ENCODE measurements around the gene PI16. TPM values are rescaled to one million over a fixed set of nuclear protein-coding genes. Genes with fewer than 3 reads are reported as not detected.
A peak's percentile ranks its signal among the peaks of the same experiment; 100 is the strongest.
"Not testable (repeated sequence)": the region's sequence is repeated elsewhere in the genome, so short reads cannot be mapped to it uniquely, and the experiment has no call there.

Gene PI16
- total RNA-seq, 1 experiment from 2014 or later, result not detected

DNA sequence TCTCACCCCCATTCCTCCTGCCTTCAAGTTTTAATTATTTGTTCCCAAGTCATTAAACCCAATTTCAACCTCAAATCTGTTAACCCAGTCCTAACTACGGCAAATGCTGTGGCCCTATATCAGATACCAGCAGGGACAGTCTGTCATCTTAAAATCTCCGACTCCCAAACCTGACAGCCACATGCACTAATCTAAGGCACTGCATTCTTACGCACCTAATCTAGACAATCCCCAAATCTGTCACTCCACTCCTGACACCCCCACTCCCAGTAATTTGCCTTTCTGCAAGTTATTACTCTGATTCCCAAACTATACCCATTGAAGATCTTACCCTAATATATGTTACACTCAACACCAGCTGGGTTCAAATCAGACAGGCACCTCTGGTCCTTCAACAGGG lies 29.0 kb downstream of the PI16 start:
- H3K4me3 ChIP-seq, result no peak overlapping the region
- no peak for DNase-seq
- no peak overlapping the region for H3K27ac ChIP-seq
- H3K36me3 ChIP-seq, result no peaks in the 10 kb centered on the region
- no peaks in the 10 kb centered on the region for H3K9me3 ChIP-seq (replicated peaks)
- H3K4me1 ChIP-seq, result peaks cover 5% of the 10 kb centered on the region; the same call in 1 of the 2 replicates
- H3K27me3 ChIP-seq, result no peaks in the 10 kb centered on the region

GRCh38 chr6:36984581-36985416 lies 30.3 kb downstream of the PI16 start:
- DNase-seq, result peak; percentile 51 to 53
- H3K27ac ChIP-seq, result peak overlapping the region; percentile 91
- peaks cover 5% of the 10 kb centered on the region; the same call in 1 of the 2 replicates for H3K4me1 ChIP-seq
- no peaks in the 10 kb centered on the region for H3K36me3 ChIP-seq
- no peaks in the 10 kb centered on the region for H3K9me3 ChIP-seq (replicated peaks)
- H3K4me3 ChIP-seq, result peak overlapping the region; percentile 100
- H3K27me3 ChIP-seq, result no peaks in the 10 kb centered on the region

- Histone ChIP-seq H3K36me3 (no peaks in the 10 kb centered on the region), H3K4me1 (peaks cover 5% of the 10 kb centered on the region; the same call in 1 of the 2 replicates), H3K27ac (peak overlapping the region; percentile 91), H3K4me3 (peak overlapping the region; percentile 100), H3K9me3 (replicated peaks) (no peaks in the 10 kb centered on the region), H3K27me3 (no peaks in the 10 kb centered on the region)
- peak in 1 of 2 experiments; percentile 27 for DNase-seq
Observed at GRCh38 chr6:36985417-36985807, 30.9 kb downstream of the PI16 start.

DNA sequence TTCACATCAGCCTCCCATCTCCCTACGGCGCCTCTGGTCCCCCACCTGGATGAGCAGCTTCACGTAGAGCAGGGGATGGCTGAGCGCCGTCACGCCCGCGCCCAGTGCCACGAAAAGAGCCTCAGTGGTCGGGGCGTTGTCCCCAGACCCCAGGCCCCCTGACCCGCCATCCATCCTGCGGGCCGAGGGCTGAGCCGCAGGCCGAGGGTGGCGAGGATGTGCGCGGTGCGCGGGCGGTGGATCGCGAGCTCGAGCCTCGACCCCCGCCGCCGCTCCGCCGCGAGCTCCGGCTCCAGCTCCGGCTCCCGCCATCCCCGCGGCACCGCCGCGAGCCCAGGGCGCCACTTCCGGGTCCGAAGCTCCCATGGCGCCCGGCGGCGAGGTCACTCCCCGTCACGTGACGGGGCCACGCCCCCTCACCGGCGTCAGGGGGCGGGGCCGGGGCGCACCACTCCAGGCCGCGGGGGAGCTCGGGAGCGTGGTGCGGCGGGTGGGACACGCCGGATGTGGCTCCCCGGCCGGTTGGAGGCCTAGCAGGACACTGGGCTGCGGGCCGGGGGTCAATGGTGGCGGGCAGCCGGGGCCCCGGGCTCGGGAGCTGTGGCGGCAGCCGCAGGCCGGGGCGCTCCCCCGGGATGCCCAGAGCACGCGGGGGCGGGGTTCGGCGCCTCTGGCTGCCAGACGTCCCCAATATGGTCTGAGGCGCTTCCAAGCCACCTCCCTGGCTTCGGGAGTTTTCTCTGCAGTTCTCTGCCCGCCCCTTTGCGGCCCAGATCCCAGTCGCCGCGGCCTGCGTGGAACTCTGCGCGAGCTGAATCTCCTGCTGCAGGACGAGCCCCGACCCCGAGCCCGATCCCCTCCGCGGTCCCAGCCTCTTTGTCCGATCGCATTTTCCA lies 31.5 kb downstream of the PI16 start, which contains the start of gene MTCH1:
MTCH1 (minus strand) TSS at position 389 of the 896 bp plus-strand sequence; CDS start at position 366, 23 bp downstream.
- peak; percentile 84 to 90 for DNase-seq
- Histone ChIP-seq H3K27ac (peak within 1 kb of the TSS; percentile 91), H3K27me3 (no peaks in the 10 kb centered on the region)

DNA sequence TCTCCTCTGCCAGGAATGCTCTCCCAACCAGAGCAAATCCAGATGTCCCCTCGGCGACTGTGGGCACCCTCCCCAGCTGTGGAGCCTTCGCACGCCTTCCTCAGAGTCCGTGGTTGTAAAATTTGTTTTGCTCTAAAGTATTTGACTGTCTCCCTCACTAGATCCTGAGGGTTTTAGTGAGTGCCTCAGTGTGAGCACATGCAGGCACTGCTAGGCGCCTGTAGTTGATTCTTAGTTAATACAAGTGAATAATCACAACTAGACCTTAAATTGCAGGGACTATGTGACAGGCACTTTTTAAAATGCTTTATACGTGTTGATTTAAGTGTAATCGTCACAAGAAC lies 32.1 kb downstream of the PI16 start:
- H3K27ac ChIP-seq, result peak overlapping the region; percentile 91
- no peaks in the 10 kb centered on the region for H3K9me3 ChIP-seq (replicated peaks)
- no peak for DNase-seq
- peaks cover 5% of the 10 kb centered on the region; the same call in 1 of the 2 replicates for H3K4me1 ChIP-seq
- no peaks in the 10 kb centered on the region for H3K27me3 ChIP-seq
- peak overlapping the region; percentile 100 for H3K4me3 ChIP-seq
- no peaks in the 10 kb centered on the region for H3K36me3 ChIP-seq

More for the DNA sequence above, 31.5 kb downstream of the PI16 start, which contains the start of gene MTCH1:
- Histone ChIP-seq H3K9me3 (replicated peaks) (no peaks in the 10 kb centered on the region), H3K4me3 (peak within 1 kb of the TSS; percentile 100), H3K4me1 (peaks cover 5% of the 10 kb centered on the region; the same call in 1 of the 2 replicates), H3K36me3 (no peaks in the 10 kb centered on the region)

DNA sequence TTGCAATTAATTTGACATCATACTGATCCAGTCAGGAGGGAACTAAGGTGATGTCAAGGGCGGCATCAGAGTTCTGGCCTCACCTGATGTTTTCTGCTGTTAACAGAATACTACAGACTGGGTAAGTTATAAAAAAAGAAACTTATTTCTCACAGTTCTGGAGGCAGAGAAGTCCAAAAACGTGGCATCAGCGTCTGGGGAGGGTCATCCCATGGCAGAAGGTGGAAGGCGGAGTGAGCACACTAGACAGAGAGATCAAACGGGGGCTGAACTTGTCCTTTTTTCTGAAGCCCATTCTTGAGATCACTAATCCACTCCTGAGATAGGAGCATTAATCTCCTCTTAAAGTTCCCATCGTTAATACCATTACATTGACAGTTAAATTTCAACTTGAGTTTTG lies 34.7 kb downstream of the PI16 start:
- H3K27me3 ChIP-seq, result no peaks in the 10 kb centered on the region
- H3K27ac ChIP-seq, result no peak overlapping the region
- H3K36me3 ChIP-seq, result no peaks in the 10 kb centered on the region
- H3K4me1 ChIP-seq, result peaks cover 5% of the 10 kb centered on the region; the same call in 1 of the 2 replicates
- no peak overlapping the region for H3K4me3 ChIP-seq
- no peak for DNase-seq
- H3K9me3 ChIP-seq (replicated peaks), result no peaks in the 10 kb centered on the region

GRCh38 chr6:36990401-36990800 lies 35.9 kb downstream of the PI16 start:
- not testable (repeated sequence) for H3K36me3 ChIP-seq; H3K4me1 ChIP-seq; H3K27me3 ChIP-seq; H3K27ac ChIP-seq; H3K9me3 ChIP-seq (replicated peaks); DNase-seq; H3K4me3 ChIP-seq

- Histone ChIP-seq H3K4me1 (0 out of 2 replicates have a peak, but pooled peaks cover 6% of the 10 kb centered on the region), H3K27ac (no peak overlapping the region)
- no peak for DNase-seq
Observed at GRCh38 chr6:36997811-36998722, 43.5 kb downstream of the PI16 start.

GRCh38 chr6:36998723-36999038 lies 44.1 kb downstream of the PI16 start:
- DNase-seq, result no peak
- Histone ChIP-seq H3K4me3 (no peak overlapping the region), H3K27me3 (peaks cover 7% of the 10 kb centered on the region), H3K4me1 (0 out of 2 replicates have a peak, but pooled peaks cover 6% of the 10 kb centered on the region), H3K27ac (no peak overlapping the region), H3K36me3 (no peaks in the 10 kb centered on the region), H3K9me3 (replicated peaks) (no peaks in the 10 kb centered on the region)

More at GRCh38 chr6:36997811-36998722, 43.5 kb downstream of the PI16 start:
- H3K9me3 ChIP-seq (replicated peaks), result no peaks in the 10 kb centered on the region
- H3K27me3 ChIP-seq, result peaks cover 7% of the 10 kb centered on the region
- no peak overlapping the region for H3K4me3 ChIP-seq
- no peaks in the 10 kb centered on the region for H3K36me3 ChIP-seq

DNA sequence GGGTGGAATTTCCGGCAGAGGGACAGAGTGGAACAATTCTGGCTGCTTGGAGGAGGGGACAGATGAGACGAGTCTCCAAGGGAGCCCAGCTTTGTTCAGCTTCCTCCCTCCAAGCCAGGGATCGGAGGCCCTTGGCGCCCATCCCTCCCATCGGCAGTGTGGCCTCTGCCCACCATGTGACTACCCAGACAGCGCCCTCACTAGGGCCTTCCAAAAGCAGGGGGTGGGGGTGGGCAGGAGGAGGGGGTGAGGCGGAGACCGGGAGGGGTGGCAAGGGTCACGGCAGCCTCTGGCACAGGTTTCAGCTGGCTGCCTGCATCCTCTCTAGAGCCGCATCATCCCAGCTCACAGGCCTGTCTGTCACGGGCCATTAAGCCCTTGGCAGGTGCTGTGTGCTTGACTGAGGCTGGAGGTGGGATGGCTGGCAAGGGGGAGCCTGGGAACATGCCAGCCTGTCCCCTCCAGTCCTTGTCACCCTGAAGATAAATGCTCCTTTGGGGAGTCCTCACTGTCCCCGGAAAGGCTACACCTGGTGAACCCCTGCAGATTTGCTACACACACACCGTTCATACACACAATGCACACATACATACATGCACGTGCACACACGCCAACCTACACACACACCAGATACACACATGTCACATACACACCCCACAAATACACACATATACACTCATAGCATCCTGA lies 44.7 kb downstream of the PI16 start:
- 0 out of 2 replicates have a peak, but pooled peaks cover 6% of the 10 kb centered on the region for H3K4me1 ChIP-seq
- H3K36me3 ChIP-seq, result no peaks in the 10 kb centered on the region
- peaks cover 7% of the 10 kb centered on the region for H3K27me3 ChIP-seq
- H3K4me3 ChIP-seq, result no peak overlapping the region
- H3K27ac ChIP-seq, result no peak overlapping the region
- DNase-seq, result peak in 1 of 2 experiments; percentile 23
- H3K9me3 ChIP-seq (replicated peaks), result no peaks in the 10 kb centered on the region

GRCh38 chr6:36999751-37000125 lies 45.2 kb downstream of the PI16 start:
- no peaks in the 10 kb centered on the region for H3K9me3 ChIP-seq (replicated peaks)
- DNase-seq, result no peak

GRCh38 chr6:37004044-37004980 lies 49.8 kb downstream of the PI16 start:
- Histone ChIP-seq H3K27ac (no peak overlapping the region), H3K4me1 (no peaks in the 10 kb centered on the region), H3K36me3 (no peaks in the 10 kb centered on the region), H3K4me3 (no peak overlapping the region), H3K9me3 (replicated peaks) (no peaks in the 10 kb centered on the region), H3K27me3 (no peaks in the 10 kb centered on the region; the same call in 1 of the 2 replicates)
- peak in 1 of 2 experiments; percentile 29 for DNase-seq

More at GRCh38 chr6:36999751-37000125, 45.2 kb downstream of the PI16 start:
- Histone ChIP-seq H3K36me3 (no peaks in the 10 kb centered on the region), H3K27me3 (peaks cover 7% of the 10 kb centered on the region), H3K4me3 (no peak overlapping the region), H3K27ac (no peak overlapping the region), H3K4me1 (0 out of 2 replicates have a peak, but pooled peaks cover 6% of the 10 kb centered on the region)
